ENCODE results near the gene RNF157.

Gene RNF157

DNA sequence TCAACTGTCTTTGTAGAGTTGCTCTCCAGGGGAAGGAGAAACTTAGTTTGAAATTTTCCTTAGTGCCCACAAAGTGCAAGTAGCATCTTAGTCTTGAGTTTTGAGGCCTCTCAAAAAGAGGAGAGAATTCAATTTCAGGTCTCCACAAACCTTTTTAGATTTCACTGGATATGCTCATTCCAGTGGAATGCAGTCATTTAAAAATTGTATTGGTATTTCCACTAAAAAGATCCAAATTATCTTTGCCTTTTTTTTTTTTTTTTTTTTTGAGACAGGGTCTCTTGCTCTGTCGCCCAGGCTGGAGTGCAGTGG, 92.3 kb downstream of the RNF157 start:
- Histone ChIP-seq H3K27me3 (ENCODE audit: insufficient read depth, low read depth) (no peaks in the 10 kb centered on the region), H3K4me1 (ENCODE audit: low read depth, poor library complexity, severe bottlenecking) (no peaks in the 10 kb centered on the region), H2AFZ (ENCODE audit: low read depth) (no peak overlapping the region), H3K27ac (no peak overlapping the region), H3K79me2 (ENCODE audit: insufficient read depth, low read depth) (no peaks in the 10 kb centered on the region), H4K20me1 (ENCODE audit: insufficient read depth) (no peaks in the 10 kb centered on the region), H3K4me3 (IDR thresholded peaks at IDR 0.05; ENCODE audit: insufficient read depth, low read depth, low read length) (no peak overlapping the region), H3K9ac (no peak overlapping the region), H3K4me2 (no peak overlapping the region), H3K36me3 (ENCODE audit: insufficient read depth) (no peaks in the 10 kb centered on the region)
- TF ChIP-seq CTCF (conservative IDR thresholded peaks at IDR 0.05; ENCODE audit: low read depth, low read length) = peak; percentile 16; the same call in 1 of the 2 replicates

- Histone ChIP-seq H3K9ac (no peak overlapping the region), H3K27me3 (ENCODE audit: insufficient read depth, low read depth) (no peaks in the 10 kb centered on the region), H3K27ac (no peak overlapping the region), H3K36me3 (ENCODE audit: insufficient read depth) (no peaks in the 10 kb centered on the region), H3K79me2 (ENCODE audit: insufficient read depth, low read depth) (no peaks in the 10 kb centered on the region), H3K4me2 (no peak overlapping the region), H4K20me1 (ENCODE audit: insufficient read depth) (no peaks in the 10 kb centered on the region), H3K4me3 (IDR thresholded peaks at IDR 0.05; ENCODE audit: insufficient read depth, low read depth, low read length) (no peak overlapping the region), H2AFZ (ENCODE audit: low read depth) (no peak overlapping the region), H3K4me1 (ENCODE audit: low read depth, poor library complexity, severe bottlenecking) (no peaks in the 10 kb centered on the region)
- peak; percentile 72 for TF ChIP-seq CTCF (conservative IDR thresholded peaks at IDR 0.05; ENCODE audit: low read depth, low read length)
These were observed 92.9 kb downstream of the RNF157 start for GRCh38 chr17:76147211-76148014.

DNA sequence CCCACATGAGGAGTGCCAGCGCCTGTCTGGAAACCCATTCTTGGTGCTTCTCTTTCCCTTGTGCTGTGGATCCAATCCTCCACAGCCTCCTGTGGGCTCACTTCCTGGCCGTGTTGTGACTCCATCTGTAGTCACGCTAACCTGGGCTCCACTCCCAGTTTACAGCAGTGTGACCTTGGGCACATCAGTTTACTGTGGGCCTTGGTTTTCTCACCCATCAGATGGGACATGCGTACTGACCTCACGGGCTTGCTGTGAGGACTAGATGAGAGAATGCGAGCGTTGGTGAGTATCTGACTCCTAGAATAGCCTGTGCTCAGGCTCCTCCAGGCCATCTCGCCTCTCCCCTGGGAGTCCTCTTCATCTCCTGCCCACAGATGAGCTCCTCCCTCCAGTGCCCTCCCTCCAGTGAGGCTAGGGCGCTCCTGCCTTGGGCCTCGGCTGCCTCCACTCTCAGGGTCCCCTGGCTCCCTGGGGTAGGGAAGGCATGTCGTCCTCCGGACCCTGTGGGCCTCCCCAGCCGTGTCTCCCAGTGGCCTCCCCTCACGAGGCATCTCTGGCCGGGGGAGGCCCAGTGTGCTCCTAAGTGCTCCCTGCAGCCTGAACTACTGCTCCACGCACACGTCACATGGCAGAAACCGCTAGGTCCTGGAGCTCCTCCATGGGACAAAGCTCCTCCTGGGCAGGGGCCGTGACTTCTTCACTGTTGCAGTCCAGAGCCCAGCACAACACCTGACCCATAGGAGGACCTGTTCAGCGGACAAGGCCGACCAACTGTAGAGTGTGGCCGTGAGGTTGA, 94.0 kb downstream of the RNF157 start:
- H3K79me2 ChIP-seq (ENCODE audit: insufficient read depth, low read depth) = no peaks in the 10 kb centered on the region
- H2AFZ ChIP-seq (ENCODE audit: low read depth) = no peak overlapping the region
- no peaks in the 10 kb centered on the region for H3K36me3 ChIP-seq (ENCODE audit: insufficient read depth)
- H3K4me3 ChIP-seq (IDR thresholded peaks at IDR 0.05; ENCODE audit: insufficient read depth, low read depth, low read length) = no peak overlapping the region
- no peak overlapping the region for H3K27ac ChIP-seq
- no peaks in the 10 kb centered on the region for H4K20me1 ChIP-seq (ENCODE audit: insufficient read depth)
- TF ChIP-seq CTCF (conservative IDR thresholded peaks at IDR 0.05; ENCODE audit: low read depth, low read length) = no peak
- H3K4me2 ChIP-seq = no peak overlapping the region
- H3K27me3 ChIP-seq (ENCODE audit: insufficient read depth, low read depth) = no peaks in the 10 kb centered on the region
- H3K9ac ChIP-seq = no peak overlapping the region
- no peaks in the 10 kb centered on the region for H3K4me1 ChIP-seq (ENCODE audit: low read depth, poor library complexity, severe bottlenecking)

- Histone ChIP-seq H2AFZ (ENCODE audit: low read depth) (no peak overlapping the region), H3K27me3 (ENCODE audit: insufficient read depth, low read depth) (no peaks in the 10 kb centered on the region; the same call in 1 of the 2 replicates), H3K4me1 (ENCODE audit: low read depth, poor library complexity, severe bottlenecking) (no peaks in the 10 kb centered on the region), H3K4me3 (IDR thresholded peaks at IDR 0.05; ENCODE audit: insufficient read depth, low read depth, low read length) (no peak overlapping the region), H3K79me2 (ENCODE audit: insufficient read depth, low read depth) (no peaks in the 10 kb centered on the region), H4K20me1 (ENCODE audit: insufficient read depth) (no peaks in the 10 kb centered on the region), H3K4me2 (no peak overlapping the region), H3K27ac (no peak overlapping the region), H3K36me3 (ENCODE audit: insufficient read depth) (no peaks in the 10 kb centered on the region), H3K9ac (no peak overlapping the region)
- TF ChIP-seq CTCF (conservative IDR thresholded peaks at IDR 0.05; ENCODE audit: low read depth, low read length) = no peak
These were observed 94.9 kb downstream of the RNF157 start for GRCh38 chr17:76145231-76146052.

Data from KMS-11 (cell line).